ENCODE measurements around the gene ANO2.

GRCh38 chr12:5622280-5622679, 322.8 kb downstream of the ANO2 start:
- TF ChIP-seq CTCF (IDR thresholded peaks at IDR 0.05; ENCODE audit: extremely low read depth in 1 of 2, insufficient read depth in 1 of 2, low read depth in 1 of 2, low read length in 2 of 2) (no peak), MAX (IDR thresholded peaks at IDR 0.05; ENCODE audit: insufficient read depth, insufficient read length) (no peak), POLR2AphosphoS5 (IDR thresholded peaks at IDR 0.05; ENCODE audit: insufficient read depth, low read depth, low read length) (no peak), MYC (IDR thresholded peaks at IDR 0.05; ENCODE audit: low read depth, low read length) (no peak), POLR2A (IDR thresholded peaks at IDR 0.05; ENCODE audit: low read depth, low read length) (no peak), JUN (IDR thresholded peaks at IDR 0.05; ENCODE audit: borderline replicate concordance, insufficient read depth, insufficient read length, low read depth) (no peak)
